Femur (tissue), 1 donor: ENCODE measurements around the gene MCUR1.
A peak's percentile ranks its signal among the peaks of the same experiment; 100 is the strongest.
"Not testable (repeated sequence)": the region's sequence is repeated elsewhere in the genome, so short reads cannot be mapped to it uniquely, and the experiment has no call there.

Experiments used
- DNase-seq: peaks from one replicate; pipeline ENCODE4 v3.0.0-alpha.2; 2017

Gene MCUR1

DNA sequence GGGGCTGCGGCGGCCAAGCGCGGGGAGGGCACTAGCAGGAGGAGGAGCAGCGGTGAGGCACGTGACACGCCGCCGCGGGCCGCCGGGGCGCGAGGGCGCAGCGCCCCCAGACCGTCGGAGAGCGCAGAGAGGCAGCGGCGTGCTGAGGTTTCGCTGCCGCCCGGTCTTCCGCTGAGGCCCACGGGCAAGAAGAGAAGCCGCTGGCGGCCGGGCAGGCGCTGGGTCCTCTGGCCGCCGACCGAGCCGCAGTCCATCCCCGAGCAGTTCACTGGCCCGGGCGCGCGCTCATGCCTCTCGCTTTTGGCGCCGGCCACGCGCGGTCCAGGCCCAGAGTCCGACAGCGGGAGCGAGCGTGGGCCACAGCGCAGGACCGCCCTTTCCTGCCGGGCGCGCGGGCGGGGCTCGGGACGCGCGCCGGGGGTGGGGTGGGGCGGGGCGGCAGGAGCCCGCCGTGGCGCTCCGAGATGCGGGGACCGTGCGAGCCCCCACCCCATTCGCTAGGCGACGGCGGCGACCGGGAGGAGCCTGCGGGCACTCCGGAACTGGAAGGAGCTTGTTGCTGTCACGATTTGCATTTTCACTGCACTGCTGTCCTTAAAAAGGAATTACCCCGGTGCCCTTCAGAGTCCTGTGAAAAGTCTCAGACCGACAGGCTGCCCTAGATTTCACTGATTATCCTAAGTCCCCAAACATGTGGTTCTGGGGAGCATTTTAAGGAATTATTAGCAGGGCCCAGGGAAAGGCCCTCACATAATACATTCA, at the start of gene MCUR1:
TSS of gene MCUR1 (minus strand) at position 382 of the 762 bp plus-strand sequence. CDS start at position 254, 128 bp downstream.
- DNase-seq = peak; percentile 90

DNA sequence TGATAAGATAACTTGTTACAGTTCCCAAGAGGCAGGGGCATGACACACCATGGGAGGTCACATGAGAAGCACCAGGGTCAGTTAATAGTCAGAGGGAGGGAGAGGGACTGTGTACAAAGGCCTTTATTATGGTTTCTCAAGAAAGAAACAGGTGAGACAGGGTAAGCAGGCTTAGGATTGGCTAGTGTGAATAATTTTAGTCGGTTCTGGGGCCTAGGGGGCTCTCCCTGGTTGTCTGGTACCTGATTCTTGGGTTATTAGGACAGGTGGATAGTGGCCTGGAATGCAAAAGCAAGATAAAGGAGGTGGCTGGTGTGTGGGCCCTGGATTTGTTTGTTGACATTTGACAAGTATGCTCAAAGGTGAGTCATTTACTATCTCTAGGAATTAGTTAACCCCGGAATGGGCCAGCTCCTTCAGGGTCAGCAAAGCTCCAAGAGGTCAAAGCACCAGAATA, 49.4 kb upstream of the MCUR1 start:
- no peak for DNase-seq

- not testable (repeated sequence) for DNase-seq
These were observed 46.3 kb upstream of the MCUR1 start for GRCh38 chr6:13860556-13861185.

- DNase-seq = no peak
These were observed 45.7 kb upstream of the MCUR1 start for GRCh38 chr6:13859871-13860555.

- DNase-seq = no peak
These were observed 40.4 kb upstream of the MCUR1 start for GRCh38 chr6:13854716-13855250.

GRCh38 chr6:13853871-13854270, 39.5 kb upstream of the MCUR1 start:
- DNase-seq = no peak

DNA sequence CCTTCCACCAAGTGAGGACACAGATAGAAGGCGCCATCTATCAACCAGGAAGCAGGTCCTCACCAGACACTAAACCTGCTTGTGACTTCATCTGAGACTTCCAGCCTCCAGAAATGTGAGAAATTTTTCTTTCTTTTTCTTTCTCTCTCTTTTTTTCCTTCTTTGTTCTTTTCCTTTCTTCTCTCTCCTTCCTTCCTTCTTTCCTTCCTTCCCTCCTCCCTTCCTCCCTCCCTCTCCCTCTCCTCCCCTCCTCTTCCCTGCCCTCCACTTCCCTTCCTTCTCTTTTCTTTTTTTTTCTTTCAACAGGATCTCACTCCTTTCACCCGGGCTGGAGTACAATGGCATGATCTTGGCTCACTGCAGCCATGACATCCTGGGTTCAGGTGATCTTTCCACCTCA, 37.4 kb upstream of the MCUR1 start:
- no peak for DNase-seq

DNA sequence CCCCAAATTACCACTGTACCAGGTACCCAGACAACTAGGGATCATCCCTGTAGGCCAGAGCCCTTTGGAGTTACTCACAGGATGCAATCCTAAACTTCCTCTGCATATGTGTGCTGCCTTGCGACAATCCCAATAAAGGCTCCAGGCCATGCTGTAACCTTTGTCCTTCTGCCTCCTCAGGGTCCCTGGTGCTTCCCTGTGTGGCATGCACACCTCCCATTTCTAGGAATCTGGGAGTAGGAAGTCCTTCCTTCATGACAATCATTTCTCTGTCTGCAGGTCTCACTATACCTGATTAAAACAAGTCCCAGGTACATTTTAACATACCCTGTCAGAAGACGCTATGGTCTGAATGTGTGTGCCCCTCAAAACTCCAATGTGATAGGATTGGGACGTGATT, 37.0 kb upstream of the MCUR1 start:
- no peak for DNase-seq

GRCh38 chr6:13850690-13851089, 36.3 kb upstream of the MCUR1 start:
- not testable (repeated sequence) for DNase-seq

GRCh38 chr6:13848522-13849150, 34.3 kb upstream of the MCUR1 start:
- no peak for DNase-seq

- DNase-seq = no peak
These were observed 33.1 kb upstream of the MCUR1 start for GRCh38 chr6:13847326-13848050.

DNA sequence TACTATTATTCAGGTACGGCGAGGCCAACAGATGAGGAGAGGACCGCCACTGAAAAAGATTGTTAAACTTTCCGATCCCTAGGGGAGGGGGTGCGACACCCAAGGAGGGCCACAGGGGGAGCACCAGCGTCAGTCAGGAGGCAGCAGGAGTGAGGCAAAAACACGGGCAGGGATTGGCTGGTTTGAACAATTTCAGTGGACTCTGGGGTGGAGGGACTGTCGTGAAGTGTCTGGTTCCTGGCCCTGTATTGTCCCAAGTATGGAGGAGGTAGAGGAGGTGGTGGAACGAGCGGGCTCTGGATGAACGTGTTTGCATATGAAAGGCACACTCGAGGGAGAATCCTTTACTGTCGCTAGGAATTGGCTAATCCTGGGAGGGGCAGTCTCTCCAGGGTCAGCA, 32.5 kb upstream of the MCUR1 start:
- no peak for DNase-seq

DNA sequence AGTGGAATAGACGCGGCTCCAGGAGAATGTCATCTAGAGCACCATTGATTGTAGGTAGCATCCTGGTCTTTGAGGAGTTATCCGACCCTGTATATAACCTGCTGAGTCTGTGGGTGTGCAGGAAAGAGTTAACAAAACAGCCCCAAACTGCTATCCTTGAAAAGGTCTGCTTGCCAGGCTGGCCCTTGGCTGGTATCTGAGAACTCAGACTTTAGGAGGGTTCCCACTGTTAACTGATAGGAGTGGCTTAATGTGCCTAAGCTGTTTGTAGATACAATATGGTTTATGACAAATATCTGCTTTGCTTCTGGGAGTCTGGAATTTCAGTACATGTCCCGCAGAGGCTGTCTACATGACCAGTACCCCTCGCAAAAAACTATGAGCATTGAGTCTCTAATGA, 27.6 kb upstream of the MCUR1 start:
- no peak for DNase-seq

DNA sequence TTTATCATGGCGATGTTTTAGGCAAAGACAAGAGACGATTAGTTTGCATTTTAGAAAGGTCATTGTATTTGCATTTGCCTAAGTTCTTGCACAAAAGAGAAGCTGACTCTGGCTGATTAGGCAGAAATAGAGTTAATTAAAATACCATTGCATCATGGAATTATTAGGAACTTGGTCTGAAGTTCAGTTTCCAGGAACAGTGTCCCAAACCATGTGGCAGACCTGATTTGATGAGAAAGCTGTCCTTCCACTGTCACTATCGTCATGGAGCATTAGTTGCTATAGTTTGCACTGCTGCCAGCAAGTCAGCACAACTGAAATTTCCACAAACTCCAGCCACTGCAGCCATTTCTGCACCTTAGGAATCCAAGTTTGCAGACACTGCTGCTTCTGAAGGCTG, 24.3 kb upstream of the MCUR1 start:
- peak; percentile 26 for DNase-seq

- no peak for DNase-seq
These were observed 21.8 kb upstream of the MCUR1 start for GRCh38 chr6:13836170-13836569.

GRCh38 chr6:13834790-13835189, 20.4 kb upstream of the MCUR1 start:
- no peak for DNase-seq

DNA sequence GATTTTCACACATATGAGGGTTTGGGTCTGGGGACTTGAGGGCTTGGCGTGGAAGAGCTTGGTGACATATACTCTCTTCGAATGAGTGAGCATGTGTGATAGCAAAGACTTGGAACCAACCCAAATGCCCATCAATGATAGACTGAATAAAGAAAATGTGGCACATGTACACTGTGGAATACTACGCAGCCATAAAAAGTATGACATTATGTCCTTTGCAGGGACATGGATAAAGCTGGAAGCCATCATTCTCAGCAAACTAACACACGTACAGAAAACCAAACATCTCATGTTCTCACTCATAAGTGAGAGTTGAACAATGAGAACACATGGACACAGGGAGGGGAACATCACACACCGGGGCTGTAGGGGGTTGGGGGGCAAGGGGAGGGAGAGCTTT, 19.7 kb upstream of the MCUR1 start:
- DNase-seq = not testable (repeated sequence)

DNA sequence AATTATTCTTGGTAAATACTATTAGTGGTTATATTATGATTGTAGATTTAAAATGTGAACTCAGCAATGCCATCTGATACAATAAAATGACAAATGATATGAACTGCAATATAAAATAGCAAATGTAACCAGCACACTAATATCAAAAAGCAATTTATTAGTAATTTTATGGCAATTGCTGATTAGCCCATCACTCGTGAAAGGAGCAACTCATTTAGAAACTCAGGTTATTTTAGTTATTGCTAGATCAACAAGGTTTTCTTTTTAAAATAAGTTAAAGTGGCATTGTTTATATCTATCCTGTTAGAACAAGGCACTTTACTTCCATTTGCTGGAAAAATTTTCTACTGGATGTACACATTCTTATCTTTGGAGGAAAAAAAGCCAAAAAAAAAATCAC, 18.4 kb upstream of the MCUR1 start:
- no peak for DNase-seq

DNA sequence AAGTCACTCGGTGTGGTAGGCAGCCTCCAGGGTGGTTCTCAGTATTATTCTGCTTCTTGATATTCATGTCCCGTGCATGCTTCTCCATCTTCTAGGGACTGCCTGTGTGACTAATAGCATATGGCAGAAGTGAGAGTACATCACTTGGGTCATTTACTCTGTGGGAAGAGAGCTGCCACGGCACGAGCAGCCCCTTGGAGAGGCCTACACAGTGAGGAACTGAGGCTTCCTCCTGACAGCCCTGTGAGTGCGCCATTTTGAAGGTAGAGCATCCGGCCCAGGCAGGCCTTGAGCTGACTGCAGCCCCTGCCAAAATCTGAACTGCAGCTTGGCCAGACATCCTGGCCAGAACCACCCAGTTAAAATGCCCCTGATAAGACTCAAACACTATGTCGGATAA, 17.3 kb upstream of the MCUR1 start:
- no peak for DNase-seq

GRCh38 chr6:13830803-13831202, 16.4 kb upstream of the MCUR1 start:
- no peak for DNase-seq

GRCh38 chr6:13829419-13829818, 15.1 kb upstream of the MCUR1 start:
- not testable (repeated sequence) for DNase-seq

GRCh38 chr6:13828656-13829301, 14.4 kb upstream of the MCUR1 start:
- DNase-seq = not testable (repeated sequence)
